Measurements from ENCODE around the gene UGT3A1.

The UGT3A1 gene

GRCh38 chr5:35920890-35921289 lies 70.3 kb downstream of the UGT3A1 start:
- DNase-seq (ENCODE audit: insufficient read length, low spot score) (no peak), FAIRE-seq (no peak)

DNA sequence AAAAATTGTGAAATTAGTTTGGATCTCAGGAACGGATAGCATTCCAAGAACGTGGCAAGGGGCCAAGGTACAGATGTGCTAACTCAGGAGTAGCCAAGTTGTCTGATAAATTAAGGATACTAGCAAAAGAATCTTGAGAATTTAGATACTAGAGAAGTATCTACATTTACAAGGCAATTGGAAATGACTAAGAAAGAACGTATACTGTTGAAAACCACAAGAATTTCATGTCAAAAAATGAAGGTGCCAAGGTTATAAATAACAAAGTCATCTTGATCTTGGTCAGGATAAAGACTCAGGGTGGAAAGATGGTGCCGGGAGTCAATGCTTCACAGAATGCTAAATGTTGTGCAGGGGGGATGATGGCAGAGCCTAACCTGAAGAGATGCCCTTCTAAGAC lies 72.0 kb downstream of the UGT3A1 start:
- no peak for DNase-seq (ENCODE audit: insufficient read length, low spot score)
- FAIRE-seq, result no peak

GRCh38 chr5:35908814-35909213 lies 82.4 kb downstream of the UGT3A1 start:
- FAIRE-seq (no peak), DNase-seq (ENCODE audit: insufficient read length, low spot score) (no peak)

DNA sequence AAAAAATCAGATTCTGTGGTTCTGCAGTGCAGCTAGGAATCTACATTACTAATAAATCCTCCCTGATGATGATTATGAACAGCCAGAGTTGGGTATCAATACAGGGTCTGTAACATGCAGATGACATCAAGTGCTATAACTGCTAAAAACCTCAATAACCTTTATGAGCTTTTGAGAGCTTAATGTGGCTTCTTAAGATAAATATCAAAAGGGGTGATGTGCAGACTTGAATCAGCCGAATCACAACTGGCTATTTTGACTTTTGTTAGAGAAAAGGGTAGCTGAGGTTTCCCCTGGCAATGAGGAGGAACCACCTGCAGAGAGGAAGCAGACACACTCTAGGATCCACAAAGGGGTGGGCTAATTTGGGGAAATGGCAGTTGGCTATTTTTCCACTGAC lies 83.0 kb downstream of the UGT3A1 start:
- no peak for FAIRE-seq
- no peak for DNase-seq (ENCODE audit: insufficient read length, low spot score)

DNA sequence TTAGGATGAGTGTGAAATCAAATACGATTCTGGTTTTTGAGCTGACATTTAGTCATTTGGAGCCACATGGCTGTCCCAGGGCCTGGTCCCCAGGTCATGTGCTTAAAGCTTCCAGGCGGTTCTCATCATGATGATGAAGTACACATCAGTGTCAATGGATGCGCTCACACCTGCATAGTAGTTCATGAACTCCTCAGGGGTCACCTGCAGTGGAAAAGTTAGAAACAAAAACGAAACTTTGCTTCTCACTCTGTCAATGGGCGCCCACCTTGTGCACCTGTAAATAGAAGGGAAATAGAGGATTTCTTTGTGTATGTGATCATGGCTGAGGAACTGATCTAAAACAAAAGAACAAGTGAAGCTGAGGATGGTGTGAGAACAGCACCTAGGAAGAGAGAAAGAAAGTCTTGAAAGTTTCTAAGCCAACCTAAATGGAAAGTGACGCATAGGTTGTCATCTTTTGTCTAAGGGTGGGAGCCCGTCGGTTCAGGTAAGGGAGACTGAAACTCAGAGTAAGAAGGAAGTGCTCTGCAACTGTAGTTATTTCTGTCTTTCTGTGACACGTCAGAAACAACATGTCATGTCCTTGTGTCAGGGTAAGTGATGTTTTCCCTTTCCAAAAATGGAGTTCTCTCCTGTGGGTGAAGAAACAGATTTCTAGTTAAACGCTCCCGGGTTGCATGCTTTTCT lies 86.6 kb downstream of the UGT3A1 start:
- DNase-seq (ENCODE audit: insufficient read length, low spot score) (no peak), FAIRE-seq (peak; percentile 69)

DNA sequence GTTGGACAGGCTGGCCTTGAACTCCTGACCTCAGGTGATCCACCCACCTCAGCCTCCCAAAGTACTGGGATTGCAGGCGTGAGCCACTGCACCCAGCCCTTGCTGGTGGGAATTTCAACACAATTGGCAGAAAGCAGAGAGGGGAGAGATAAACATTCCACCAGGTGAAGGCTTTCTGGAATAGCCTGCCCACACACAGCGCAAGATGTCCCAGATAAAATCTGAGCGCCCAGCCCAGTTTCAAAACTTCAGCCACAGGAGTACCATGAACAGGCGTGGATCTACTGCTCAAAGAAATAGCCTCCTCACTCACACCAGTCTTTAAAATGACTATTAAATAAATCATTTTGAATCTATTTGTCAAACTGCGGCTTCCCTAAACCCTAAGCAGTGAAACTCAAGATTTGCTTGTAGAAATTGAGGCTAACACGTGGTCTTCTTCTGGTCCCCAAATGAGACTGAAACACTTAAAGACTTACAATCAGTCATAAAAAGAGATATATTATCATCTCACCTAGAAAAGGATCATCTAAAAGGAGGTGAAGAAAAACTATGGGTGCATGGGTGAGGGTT lies 87.5 kb downstream of the UGT3A1 start:
- no peak for DNase-seq (ENCODE audit: insufficient read length, low spot score)
- FAIRE-seq, result no peak

DNA sequence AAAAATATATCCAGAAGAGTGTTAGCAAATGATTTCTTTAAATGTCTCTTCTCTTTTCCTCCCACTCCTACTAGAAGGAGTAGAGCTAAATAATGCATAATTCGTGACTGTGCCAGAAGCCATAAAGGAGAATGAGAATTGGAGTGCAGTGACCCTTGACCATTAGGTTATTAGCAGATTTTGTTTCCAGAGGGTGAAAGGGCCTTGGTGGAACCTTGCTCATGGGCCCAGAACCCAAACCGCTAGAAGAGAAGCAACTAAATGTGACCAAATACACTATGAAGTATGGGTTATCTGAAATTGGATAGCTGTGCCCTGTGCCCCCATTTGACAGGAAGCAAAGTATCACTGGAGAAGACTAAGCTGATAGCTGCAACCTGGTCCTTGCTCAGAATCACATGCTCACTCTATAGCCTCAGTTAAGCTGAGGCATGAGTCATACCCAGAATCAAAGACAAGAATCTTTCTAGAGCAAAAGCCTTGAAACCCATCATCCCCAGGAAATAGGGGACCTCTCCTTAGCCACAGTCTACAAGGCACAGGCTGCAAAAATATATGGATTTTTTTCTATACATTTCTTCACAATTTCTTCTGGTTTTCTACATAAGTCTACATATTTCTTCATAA lies 89.0 kb downstream of the UGT3A1 start:
- FAIRE-seq (peak; percentile 83), DNase-seq (ENCODE audit: insufficient read length, low spot score) (peak; percentile 20)
